HFF-Myc (cell line): ENCODE results near the gene CHST7.

Experiments
- DNase-seq: peaks from one replicate; pipeline ENCODE4 v3.0.0-alpha.2; 2011; ENCODE audit warnings: low read depth; ENCODE audit errors: extremely low read depth
- H3K4me3 ChIP-seq: replicated peaks from 2 replicates; pipeline ENCODE4 v1.5.1; 2011; ENCODE audit warnings: low read depth, mild to moderate bottlenecking, control low read depth, low read length
- TF ChIP-seq, protein P1 (sequence below): IDR thresholded peaks from 2 replicates; pipeline ENCODE4 v1.5.1; 2012; ENCODE audit warnings: mild to moderate bottlenecking, low read depth, low read length, control low read depth; ENCODE audit errors: missing control alignments

The CHST7 gene

DNA sequence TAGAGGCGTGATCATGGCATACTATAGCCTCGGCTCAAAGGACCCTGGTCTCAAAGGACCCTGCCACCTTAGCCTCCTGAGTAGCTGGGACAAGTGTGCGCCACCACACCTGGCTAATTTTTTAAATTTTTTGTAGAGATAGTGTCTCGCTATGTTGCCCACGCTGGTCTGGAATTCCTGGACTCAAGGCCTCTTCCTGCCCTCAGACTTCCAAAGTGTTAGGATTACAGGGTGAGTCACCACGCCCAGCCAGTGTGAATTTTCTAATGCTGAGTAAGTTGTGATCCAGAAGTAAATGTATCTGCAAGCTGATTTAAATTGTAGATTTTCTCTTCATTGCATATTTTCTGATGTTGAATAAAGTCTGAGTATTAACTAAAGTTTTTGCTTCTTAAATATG is 25.7 kb upstream of the CHST7 start:
- peak overlapping the region; percentile 88; the same call in 1 of the 2 replicates for H3K4me3 ChIP-seq

DNA sequence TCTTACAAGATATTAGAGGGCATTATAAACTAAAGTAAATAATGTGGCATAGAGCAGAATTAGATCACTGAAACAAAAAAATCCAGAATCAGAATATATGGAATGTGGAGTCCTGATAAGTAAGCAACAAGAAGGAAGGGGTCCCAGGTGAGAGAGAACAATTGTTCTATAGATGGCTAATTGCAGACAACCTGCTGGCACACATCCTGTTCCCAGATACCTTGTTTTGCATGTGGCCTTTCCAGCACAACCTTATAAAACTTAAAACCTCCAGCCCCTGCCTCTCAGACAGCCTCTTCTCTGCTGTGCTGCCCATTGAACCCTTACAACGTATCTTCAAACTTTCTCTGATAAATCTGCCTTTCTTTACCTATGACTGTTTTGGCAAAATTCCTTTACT is 23.7 kb upstream of the CHST7 start:
- TF ChIP-seq, protein P1, sequence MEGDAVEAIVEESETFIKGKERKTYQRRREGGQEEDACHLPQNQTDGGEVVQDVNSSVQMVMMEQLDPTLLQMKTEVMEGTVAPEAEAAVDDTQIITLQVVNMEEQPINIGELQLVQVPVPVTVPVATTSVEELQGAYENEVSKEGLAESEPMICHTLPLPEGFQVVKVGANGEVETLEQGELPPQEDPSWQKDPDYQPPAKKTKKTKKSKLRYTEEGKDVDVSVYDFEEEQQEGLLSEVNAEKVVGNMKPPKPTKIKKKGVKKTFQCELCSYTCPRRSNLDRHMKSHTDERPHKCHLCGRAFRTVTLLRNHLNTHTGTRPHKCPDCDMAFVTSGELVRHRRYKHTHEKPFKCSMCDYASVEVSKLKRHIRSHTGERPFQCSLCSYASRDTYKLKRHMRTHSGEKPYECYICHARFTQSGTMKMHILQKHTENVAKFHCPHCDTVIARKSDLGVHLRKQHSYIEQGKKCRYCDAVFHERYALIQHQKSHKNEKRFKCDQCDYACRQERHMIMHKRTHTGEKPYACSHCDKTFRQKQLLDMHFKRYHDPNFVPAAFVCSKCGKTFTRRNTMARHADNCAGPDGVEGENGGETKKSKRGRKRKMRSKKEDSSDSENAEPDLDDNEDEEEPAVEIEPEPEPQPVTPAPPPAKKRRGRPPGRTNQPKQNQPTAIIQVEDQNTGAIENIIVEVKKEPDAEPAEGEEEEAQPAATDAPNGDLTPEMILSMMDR: no peak
- H3K4me3 ChIP-seq: no peak overlapping the region
- no peak for DNase-seq

More for the DNA sequence above, 25.7 kb upstream of the CHST7 start:
- TF ChIP-seq, protein P1: no peak
- DNase-seq: peak; percentile 10

DNA sequence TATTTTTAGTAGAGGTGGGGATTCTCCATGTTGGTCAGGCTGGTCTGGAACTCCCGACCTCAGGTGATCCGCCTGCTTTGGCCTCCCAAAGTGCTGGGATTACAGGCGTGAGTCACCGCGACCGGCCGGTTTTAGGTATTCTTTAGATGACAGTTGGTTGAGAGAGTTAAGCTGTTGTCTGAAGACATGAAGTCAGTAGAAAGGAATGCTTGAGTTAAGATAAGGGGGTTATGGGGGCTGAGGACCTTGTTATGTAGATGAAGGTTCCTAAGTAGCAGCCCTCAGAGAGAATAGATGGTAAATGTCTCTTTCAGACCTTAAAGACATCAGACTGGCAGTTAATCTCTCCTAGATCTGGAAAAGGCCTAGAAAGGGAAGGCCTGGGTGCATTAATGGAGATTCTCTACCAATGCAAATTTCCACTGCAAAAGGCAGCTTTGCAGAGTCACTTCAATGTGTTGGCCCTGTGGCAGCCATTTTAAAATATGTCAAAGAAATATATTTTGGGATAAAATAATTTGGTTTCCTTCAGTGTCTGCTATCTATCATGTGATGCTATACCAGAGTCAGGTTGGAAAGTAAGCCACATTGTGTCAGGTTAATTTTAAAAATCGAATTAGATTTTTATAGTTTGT is 22.0 kb upstream of the CHST7 start:
- TF ChIP-seq, protein P1: no peak
- no peak overlapping the region for H3K4me3 ChIP-seq
- DNase-seq: no peak

DNA sequence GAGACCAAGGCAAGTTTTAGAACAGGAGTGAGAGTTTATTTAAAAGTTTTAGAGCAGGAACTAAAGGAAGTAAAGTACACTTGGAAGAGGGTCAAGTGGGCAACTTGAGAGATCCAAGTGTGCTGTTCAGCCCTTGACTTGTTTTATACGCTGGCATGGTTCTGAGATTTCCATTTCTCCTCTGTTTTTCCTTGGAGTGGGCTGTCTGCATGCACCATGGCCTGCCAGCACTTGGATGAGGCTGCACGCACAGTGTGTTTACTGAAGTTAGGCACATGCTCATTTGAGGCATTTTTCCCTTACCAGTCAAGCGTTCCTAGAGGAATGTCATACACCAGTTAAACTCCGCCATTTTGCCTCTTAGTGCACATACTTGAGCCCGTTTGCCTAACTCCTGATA is 19.6 kb upstream of the CHST7 start:
- TF ChIP-seq, protein P1: no peak
- H3K4me3 ChIP-seq: no peak overlapping the region
- DNase-seq: no peak

DNA sequence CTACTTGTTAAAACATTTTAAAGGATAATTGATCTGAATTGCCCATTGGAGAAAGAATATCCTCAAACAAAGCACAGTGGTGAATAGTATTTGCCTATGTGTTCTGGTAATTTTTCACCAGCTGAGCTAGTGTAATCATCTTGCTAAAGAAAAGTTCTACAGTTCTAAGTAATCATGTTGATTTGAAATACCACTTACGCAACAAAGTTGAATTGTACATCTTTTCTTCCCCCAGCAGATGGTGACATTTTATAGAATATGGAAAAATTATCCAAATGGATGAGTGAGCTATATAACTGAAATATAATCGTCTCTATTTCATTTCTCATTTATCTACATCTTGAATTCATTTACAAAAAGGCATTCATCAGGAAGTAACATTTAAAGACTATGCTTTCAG is 18.6 kb upstream of the CHST7 start:
- H3K4me3 ChIP-seq: no peak overlapping the region
- TF ChIP-seq, protein P1: no peak
- no peak for DNase-seq

DNA sequence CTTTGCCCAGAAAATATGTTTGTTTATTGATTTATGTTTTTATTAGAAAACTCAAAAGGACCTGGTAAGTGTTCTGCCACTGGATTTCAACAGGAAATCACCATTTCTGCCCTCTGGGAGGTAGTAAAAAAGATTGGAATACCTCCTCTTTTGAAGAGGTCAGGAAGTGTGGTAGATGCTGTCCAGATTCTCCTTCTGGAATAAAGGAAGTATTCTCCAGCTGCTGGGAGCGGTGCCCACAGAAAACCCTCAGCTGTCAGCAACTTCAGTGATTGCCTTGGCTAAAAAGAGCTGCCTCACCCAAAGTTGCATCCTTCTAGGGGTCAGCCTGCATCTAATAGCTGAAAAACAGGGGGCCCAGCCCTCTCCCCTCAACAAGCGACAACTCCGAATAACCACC is 14.5 kb upstream of the CHST7 start:
- TF ChIP-seq, protein P1: no peak
- no peak for DNase-seq
- no peak overlapping the region for H3K4me3 ChIP-seq

DNA sequence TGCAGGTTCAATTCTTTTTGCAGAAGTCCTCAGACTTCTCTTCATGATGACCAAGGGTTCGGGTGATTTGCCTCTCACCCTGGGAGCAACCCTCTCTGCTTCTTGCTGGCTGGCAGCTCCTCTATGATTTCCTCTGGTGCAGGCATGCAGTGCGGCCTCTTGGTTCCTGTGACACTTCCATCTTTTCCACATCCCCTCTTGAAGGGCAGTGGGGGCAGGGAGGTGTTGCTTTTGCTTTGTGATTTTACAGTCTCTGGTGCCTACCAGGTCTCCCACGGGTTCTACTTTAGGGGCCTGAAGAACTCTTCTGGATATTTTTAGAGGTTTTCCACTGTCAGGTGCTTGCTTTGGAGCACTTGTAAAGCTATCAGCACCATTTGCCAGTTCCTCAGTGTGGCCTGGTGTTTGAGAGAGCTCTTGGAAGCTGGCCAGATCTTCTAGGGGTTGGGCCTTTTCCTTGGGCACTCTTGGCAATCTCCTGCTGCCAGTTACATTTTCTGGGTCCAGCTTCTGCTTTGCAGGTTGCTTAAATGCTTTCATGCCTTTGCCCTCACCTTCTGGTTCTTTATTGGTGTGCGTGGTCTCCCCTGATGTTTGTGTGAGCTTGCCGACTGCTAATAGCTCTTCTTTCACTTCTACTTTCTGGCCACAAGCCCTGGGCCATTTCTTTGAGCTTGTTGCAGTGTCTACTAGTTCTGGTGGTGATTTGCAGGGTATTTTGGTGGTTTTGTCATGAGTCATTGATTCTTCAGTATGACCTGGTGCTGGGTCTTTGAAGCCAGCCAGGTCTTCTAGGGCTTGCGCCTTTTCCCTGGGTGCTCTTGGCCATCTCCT is 11.5 kb upstream of the CHST7 start:
- no peak for DNase-seq
- H3K4me3 ChIP-seq: no peak overlapping the region
- TF ChIP-seq, protein P1: no peak
